Subcutaneous adipose tissue (tissue), 4 donors: ENCODE results near the gene CYTH2. TPM values are rescaled to one million over a fixed set of nuclear protein-coding genes. Genes with fewer than 3 reads are reported as not detected.

ENCODE experiments used
- CTCF ChIP-seq: fragments of 450-650 bp; IDR thresholded peaks from one replicate; pipeline ENCODE4 v1.5.1; 2016; ENCODE audit warnings: low read depth, mild to moderate bottlenecking, control low read depth, antibody characterized with exemption, moderate library complexity
- total RNA-seq, 4 donors: library from RNA; depleted of rRNA; stranded (reverse); fragments of >200 nt; gene quantifications; one replicate each; pipeline ENCODE4 v1.1.0, GENCODE V29; 2016

The CYTH2 gene
- total RNA-seq, 4 donors from 2014 or later, result 15.8 to 64.0 (median 31.5) TPM

- no peak for TF ChIP-seq CTCF
Measured at GRCh38 chr19:48474084-48474592, 5.0 kb downstream of the CYTH2 start.

GRCh38 chr19:48475369-48476068 lies 6.3 kb downstream of the CYTH2 start:
- no peak for TF ChIP-seq CTCF

- TF ChIP-seq CTCF, result no peak
Measured at GRCh38 chr19:48476176-48476575, 7.0 kb downstream of the CYTH2 start.

GRCh38 chr19:48477067-48477685 lies 8.0 kb downstream of the CYTH2 start:
- no peak for TF ChIP-seq CTCF

- no peak for TF ChIP-seq CTCF
Measured at GRCh38 chr19:48477698-48478338, 8.6 kb downstream of the CYTH2 start.

- TF ChIP-seq CTCF, result no peak
Measured at GRCh38 chr19:48478339-48479256, 9.4 kb downstream of the CYTH2 start.
